ENCODE measurements around the gene HORMAD2.
"Not testable (repeated sequence)": the region's sequence is repeated elsewhere in the genome, so short reads cannot be mapped to it uniquely, and the experiment has no call there.

The HORMAD2 gene

GRCh38 chr22:30195245-30196140 is 115.2 kb downstream of the HORMAD2 start:
- no peak for DNase-seq

DNA sequence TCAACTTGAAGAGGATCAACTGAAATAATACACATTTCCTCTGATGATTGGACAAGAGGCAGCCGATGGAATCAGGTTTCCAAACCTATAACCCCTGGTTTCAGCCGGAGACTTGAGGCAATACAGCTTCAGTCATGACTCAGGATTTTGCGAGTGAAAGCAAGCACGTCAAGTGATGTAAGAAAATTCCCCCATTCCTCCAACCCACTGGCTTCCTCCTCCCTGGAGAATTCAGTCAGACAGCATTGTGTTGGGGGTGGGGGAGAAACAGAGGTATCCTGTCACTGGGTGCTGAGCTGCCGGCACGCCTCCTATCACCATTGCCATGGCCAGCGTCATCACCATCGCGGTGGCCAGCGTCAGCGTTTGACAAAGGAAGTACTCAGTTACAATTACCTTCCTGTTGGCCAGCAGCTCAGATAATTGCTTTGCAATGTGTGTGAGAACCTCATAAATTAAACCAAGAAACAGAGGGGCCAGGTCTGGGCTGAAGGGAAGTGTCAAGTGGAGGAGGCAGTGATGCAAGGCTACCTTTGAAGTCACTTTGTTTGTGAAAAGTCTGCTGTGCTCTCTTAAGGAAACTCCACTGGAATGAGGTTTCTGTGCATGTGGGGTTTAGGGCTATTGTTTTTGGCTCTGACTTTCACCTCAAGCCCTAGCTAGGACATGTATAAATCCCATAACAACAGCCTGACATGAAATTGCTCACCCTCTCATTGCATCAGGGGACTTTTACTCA is 116.0 kb downstream of the HORMAD2 start:
- DNase-seq = peak; percentile 32 to 41

GRCh38 chr22:30196880-30197336 is 116.6 kb downstream of the HORMAD2 start:
- DNase-seq = no peak

DNA sequence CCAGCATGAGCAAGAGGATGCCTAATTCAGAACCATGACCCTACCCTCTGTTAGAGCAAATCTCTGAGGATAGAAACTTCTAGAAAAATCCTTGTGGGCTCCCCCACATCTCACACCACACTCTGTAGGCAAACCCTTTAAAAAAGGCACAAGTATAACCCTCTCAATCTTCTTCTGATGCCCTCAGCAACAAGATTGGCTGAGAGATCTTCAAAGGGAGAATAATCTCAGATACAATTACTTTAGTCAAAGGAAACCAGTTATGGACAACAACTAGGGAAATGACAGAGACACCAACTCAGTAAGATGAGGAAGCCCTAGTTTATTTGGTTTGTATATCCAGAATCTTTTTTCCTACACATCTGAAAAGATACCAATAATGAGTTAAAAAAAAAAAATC is 117.1 kb downstream of the HORMAD2 start:
- no peak for DNase-seq

- no peak for DNase-seq
Measured at GRCh38 chr22:30198152-30198825, 118.0 kb downstream of the HORMAD2 start.

GRCh38 chr22:30198921-30199320 is 118.7 kb downstream of the HORMAD2 start:
- DNase-seq = no peak

DNA sequence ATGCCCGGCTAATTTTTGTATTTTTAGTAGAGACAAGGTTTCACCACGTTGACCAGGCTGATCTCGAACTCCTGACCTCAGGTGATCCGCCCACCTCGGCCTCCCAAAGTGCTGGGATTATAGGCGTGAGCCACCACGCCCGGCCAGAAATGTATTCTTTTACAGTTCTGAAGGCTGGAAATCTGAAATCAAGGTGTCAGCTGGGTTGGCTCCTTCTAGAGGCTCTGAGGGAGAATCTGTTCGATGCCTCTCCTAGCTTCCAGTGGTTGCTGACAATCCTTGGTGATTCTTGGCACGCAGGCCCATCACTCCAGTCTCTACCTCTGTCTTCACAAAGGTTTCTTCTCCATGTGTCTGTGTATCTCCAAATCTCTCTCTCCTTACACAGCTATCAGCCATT is 120.6 kb downstream of the HORMAD2 start:
- DNase-seq = not testable (repeated sequence)

DNA sequence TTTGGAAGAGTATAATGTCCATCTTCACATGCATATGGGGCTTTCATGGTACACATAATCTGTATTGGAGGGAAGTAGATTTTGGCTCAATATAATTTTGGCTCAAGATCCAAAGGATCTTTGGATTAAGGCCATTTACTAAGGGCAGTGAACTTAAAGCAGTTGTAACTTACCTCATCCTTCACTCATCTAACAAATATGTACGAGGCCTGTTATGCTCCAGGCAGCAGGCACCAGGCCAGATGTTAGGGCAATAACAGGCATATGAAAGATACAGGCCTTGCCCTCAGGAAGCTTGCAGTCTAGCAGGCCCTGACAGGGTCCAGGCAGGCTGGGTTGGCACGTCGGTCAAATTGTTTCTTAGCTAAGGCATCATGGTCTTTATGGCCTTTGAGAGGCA is 121.7 kb downstream of the HORMAD2 start:
- DNase-seq = no peak

- DNase-seq = no peak
Measured at GRCh38 chr22:30202531-30203006, 122.3 kb downstream of the HORMAD2 start.

- no peak for DNase-seq
Measured at GRCh38 chr22:30204015-30204741, 123.9 kb downstream of the HORMAD2 start.

GRCh38 chr22:30204742-30205111 is 124.5 kb downstream of the HORMAD2 start:
- DNase-seq = no peak

- no peak for DNase-seq
Measured at GRCh38 chr22:30205281-30206115, 125.2 kb downstream of the HORMAD2 start.

DNA sequence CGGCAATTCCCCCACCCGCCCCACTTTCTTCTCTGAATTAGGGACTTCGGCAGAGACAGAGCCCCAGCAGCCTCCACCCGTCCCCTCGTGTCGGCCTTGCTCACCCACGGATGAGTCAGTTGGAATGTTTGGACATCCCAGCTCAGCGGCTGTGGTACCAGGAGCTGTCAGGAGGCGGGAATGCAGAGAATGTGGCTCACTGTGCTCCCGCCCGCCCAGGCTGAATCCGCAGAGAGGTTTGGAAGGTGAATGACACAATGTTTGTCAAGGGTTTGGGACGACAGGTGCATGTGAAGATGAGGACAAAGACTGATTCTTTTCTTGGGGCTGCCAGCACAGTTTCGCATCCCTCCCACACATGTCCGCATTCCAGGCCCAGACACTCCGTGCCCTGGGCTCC is 126.7 kb downstream of the HORMAD2 start:
- DNase-seq = no peak

GRCh38 chr22:30208631-30209603 is 128.7 kb downstream of the HORMAD2 start:
- no peak for DNase-seq

GRCh38 chr22:30209642-30210041 is 129.4 kb downstream of the HORMAD2 start:
- DNase-seq = no peak

GRCh38 chr22:30210235-30210909 is 130.1 kb downstream of the HORMAD2 start:
- DNase-seq = no peak

DNA sequence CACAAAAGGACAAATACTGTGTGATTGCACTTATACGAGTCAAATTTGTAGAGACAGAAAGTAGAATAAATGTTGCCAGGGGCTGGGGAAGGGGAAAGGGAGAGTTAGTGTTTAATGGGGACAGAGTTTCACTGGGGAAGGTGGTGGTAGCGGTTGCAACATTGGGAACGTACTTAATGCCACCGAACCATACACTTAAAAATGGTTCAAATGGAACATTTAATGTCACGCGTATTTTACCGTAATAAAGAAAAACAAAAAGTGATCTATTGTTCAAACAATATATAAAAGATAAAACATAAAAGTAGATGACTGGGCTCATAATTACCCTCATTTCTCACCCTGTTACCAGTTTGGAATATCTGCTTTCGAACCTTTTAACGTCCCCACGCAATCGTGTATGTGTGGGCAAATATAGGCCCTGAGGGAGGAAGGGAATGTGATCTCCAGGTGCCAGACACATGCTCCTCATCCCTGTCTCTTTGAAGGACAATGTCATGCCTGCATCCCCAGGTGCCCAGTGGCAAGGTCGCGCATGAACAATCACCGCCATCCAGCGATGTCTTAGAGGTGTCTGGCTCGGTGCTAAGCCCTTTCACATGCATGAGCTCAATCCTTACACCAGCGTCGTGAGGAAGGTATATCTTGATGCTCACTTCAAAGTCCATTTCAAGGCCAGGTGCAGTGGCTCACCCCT is 131.0 kb downstream of the HORMAD2 start:
- no peak for DNase-seq

- DNase-seq = no peak
Measured at GRCh38 chr22:30212363-30212995, 132.2 kb downstream of the HORMAD2 start.

DNA sequence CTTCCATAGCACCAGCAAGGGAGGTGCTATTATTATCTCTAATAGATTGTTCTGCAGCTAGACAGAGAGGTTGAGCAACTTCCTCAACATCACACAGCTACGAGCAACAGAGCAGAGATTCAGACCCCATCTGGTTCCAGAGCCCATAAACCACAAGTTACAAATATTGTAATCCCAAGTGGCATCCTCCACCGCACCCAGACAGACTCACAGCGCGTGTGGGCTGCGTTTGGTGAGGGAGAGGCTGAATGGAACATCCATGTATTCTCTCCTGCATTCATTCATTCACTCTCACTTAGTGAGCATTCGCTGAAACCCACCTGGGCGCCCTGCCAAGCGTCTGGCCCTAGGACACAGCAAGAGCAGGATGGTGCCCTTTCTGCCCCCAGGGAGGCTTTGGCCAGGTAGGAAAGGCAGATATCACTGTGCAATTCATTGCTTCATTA is 132.8 kb downstream of the HORMAD2 start:
- no peak for DNase-seq
